Panc1 (cell line): Measurements from ENCODE around the gene GRIN2A. TPM values are rescaled to one million over a fixed set of nuclear protein-coding genes. Genes with fewer than 3 reads are reported as not detected.

Experiments
- ATAC-seq: fragments of 200-7000 bp; cut with Tn5 transposase; 2 replicates; pipeline ENCODE4 v1.9.1; 2020; ENCODE audit warnings: mild to moderate bottlenecking, moderate library complexity
- Bru-seq: library from RNA; stranded (reverse); fragments of 400-500 nt; gene quantifications from one replicate; lab custom pipeline; 2021; lab: Mats Ljungman, UMichigan
- BruChase-seq, 2 experiments: library from RNA; stranded (reverse); fragments of 400-500 nt; gene quantifications; one replicate each; lab custom pipeline; 2021; lab: Mats Ljungman, UMichigan
- BruUV-seq: library from RNA; stranded (reverse); fragments of 400-500 nt; replicated peaks from 2 replicates; lab custom pipeline; 2021; lab: Mats Ljungman, UMichigan
- CTCF ChIA-PET: fragments of 300-600 bp; sonication (Branson Sonifier 250); formaldehyde crosslinking; loops from one replicate; lab custom pipeline; 2022; ENCODE audit warnings: antibody characterized with exemption; lab: Charles Lee
- POLR2A ChIA-PET: fragments of 300-600 bp; sonication (Branson Sonifier 250); formaldehyde crosslinking; loops from one replicate; lab custom pipeline; 2022; ENCODE audit warnings: antibody characterized with exemption; lab: Charles Lee
- DNase-seq: peaks from one replicate; pipeline ENCODE4 v3.0.0-alpha.2; 2010; ENCODE audit warnings: low read depth, low spot score
- H3K27ac ChIP-seq: 2 replicates; pipeline ENCODE4 v1.5.1; 2011; ENCODE audit warnings: mild to moderate bottlenecking, low read length, inconsistent platforms
- H3K27me3 ChIP-seq: fragments of 200-500 bp; sonication (Bioruptor generic); 2 replicates; pipeline ENCODE4 v1.6.0; 2014; ENCODE audit warnings: low read length, inconsistent platforms; ENCODE audit not compliant: control insufficient read depth, insufficient read depth
- H3K36me3 ChIP-seq: fragments of 200-500 bp; sonication (Bioruptor generic); 2 replicates; pipeline ENCODE4 v1.5.1; 2014; ENCODE audit warnings: inconsistent platforms, mild to moderate bottlenecking, low read length, moderate library complexity; ENCODE audit not compliant: control insufficient read depth, insufficient read depth
- H3K4me1 ChIP-seq: 2 replicates; pipeline ENCODE4 v1.5.1; 2011; ENCODE audit warnings: inconsistent platforms, mild to moderate bottlenecking, low read length, moderate library complexity; ENCODE audit not compliant: control insufficient read depth, insufficient read depth
- H3K4me3 ChIP-seq, 2 experiments: 2 replicates each; pipeline ENCODE4 v1.5.1; 2011 to 2012; ENCODE audit warnings: low read depth in 2 of 2, low read length in 2 of 2, mild to moderate bottlenecking in 2 of 2, inconsistent platforms in 1 of 2, moderate library complexity in 1 of 2
- H3K9me3 ChIP-seq: fragments of 200-500 bp; sonication (Bioruptor generic); 2 replicates; pipeline ENCODE4 v1.5.1; 2014; ENCODE audit warnings: low read depth, mild to moderate bottlenecking, inconsistent platforms, low read length, moderate library complexity; ENCODE audit not compliant: control insufficient read depth, insufficient read depth
- CTCF ChIP-seq: fragments of 450-650 bp; IDR thresholded peaks from 2 replicates; pipeline ENCODE4 v1.5.1; 2017; ENCODE audit warnings: mild to moderate bottlenecking
- POLR2AphosphoS5 ChIP-seq: IDR thresholded peaks from 2 replicates; pipeline ENCODE4 v1.6.1; 2012; ENCODE audit warnings: mild to moderate bottlenecking, low read depth, low read length, moderate library complexity
- REST ChIP-seq, 2 experiments: IDR thresholded peaks; 2 replicates each; pipeline ENCODE4 v1.6.1; 2011 to 2012; ENCODE audit warnings: low read depth in 2 of 2, control low read depth in 1 of 2, low read length in 1 of 2, mild to moderate bottlenecking in 1 of 2, moderate library complexity in 1 of 2; ENCODE audit not compliant: insufficient read depth in 1 of 2
- SIN3A ChIP-seq: IDR thresholded peaks from 2 replicates; pipeline ENCODE4 v1.6.1; 2012; ENCODE audit warnings: low read depth, mild to moderate bottlenecking, low read length, moderate library complexity, borderline replicate concordance; ENCODE audit not compliant: insufficient read depth
- TCF7L2 ChIP-seq: IDR thresholded peaks from 2 replicates; pipeline ENCODE4 v1.6.1; 2011; ENCODE audit warnings: mild to moderate bottlenecking, low read depth, low read length, inconsistent platforms
- in situ Hi-C: cut with HindIII; loops from 2 replicates; pipeline ENCODE4 v1.10.0; 2016; ENCODE audit warnings: low sequenced_read_pairs, low pct_unique_long_range_greater_than_20kb
- intact Hi-C: fragments of 100-400 bp; cut with micrococcal nuclease; formaldehyde crosslinking; loops from one replicate; pipeline ENCODE4 v1.10.0; 2022; ENCODE audit not compliant: unreplicated experiment
- long read RNA-seq: library from polyadenylated mRNA; unstranded; transcript quantifications from one replicate; pipeline ENCODE4 v2.0.0, GENCODE V29; 2021; ENCODE audit not compliant: unreplicated experiment
- polyA plus RNA-seq: library from polyadenylated mRNA; unstranded; fragments of >200 nt; gene quantifications from one replicate; pipeline ENCODE4 v1.2.1, GENCODE V29; 2012; ENCODE audit warnings: missing spikeins; ENCODE audit not compliant: insufficient read length
- total RNA-seq: library from RNA; stranded (reverse); gene quantifications from one replicate; pipeline ENCODE4 v1.2.1, GENCODE V29; 2021; ENCODE audit not compliant: unreplicated experiment

Gene GRIN2A
- 12.3 TPM for total RNA-seq
- 6.9 TPM for polyA plus RNA-seq
- Bru-seq, nascent RNA: percentile 61 among the genes with signal in this experiment
- BruChase-seq, experiment 1, labeled RNA remaining after a 2-hour chase: percentile 59 among the genes with signal in this experiment
- percentile 63 among the genes with signal in this experiment for BruChase-seq, experiment 2, labeled RNA remaining after a 6-hour chase
- long read RNA-seq, partial matches to known transcripts: 1 of 6 reads
- long read RNA-seq, other reads (novel, unspliced or antisense): 5 of 6 reads

- ChIA-PET POLR2A (interaction anchor here (0.5 to 0.6 kb wide), 2 partner anchors 14 to 1027 kb away, joined by 3 to 11 read pairs; no protein-coding TSS in a partner anchor), CTCF (interaction anchor here (0.6 to 1.3 kb wide), 4 partner anchors 117 to 679 kb away, joined by 3 to 6 read pairs (median 4); no protein-coding TSS in a partner anchor)
- TF ChIP-seq POLR2AphosphoS5 (no peak), TCF7L2 (no peak), REST (IDR thresholded peaks at IDR 0.05; ENCODE audit: insufficient read depth in 1 of 2, low read depth in 2 of 2, low read length in 1 of 2) (0 out of 4 replicates have a peak, but pooled peaks of 1 of the 2 experiments have one; percentile 24)
- peaks cover 7% of the 10 kb centered on the region for H3K4me1 ChIP-seq
- no peaks in the 10 kb centered on the region for H3K36me3 ChIP-seq
- no peaks in the 10 kb centered on the region for H3K9me3 ChIP-seq
- H3K27ac ChIP-seq: peak within 1 kb of the TSS; percentile 69
- BruUV-seq: no TSS peak
- H3K27me3 ChIP-seq: no peaks in the 10 kb centered on the region
- DNase-seq (no peak), ATAC-seq (peak; percentile 65)
- peak within 1 kb of the TSS; percentile 54 to 68 for H3K4me3 ChIP-seq
- in situ Hi-C loops: no loop called here
- intact Hi-C loops: loop anchor here (5.0 to 10.0 kb wide), 2 partner anchors 535 to 918 kb away; no protein-coding TSS in a partner anchor
Observed at GRCh38 chr16:10182222-10183053, at the start of gene GRIN2A. Gene GRIN2A, minus strand, starts transcription at chr16:10182428. Its CDS starts 2,017 bp downstream, at chr16:10180411.

- intact Hi-C loops: no loop called here
- BruUV-seq: no TSS peak
- H3K4me1 ChIP-seq: no peaks in the 10 kb centered on the region
- TF ChIP-seq REST (IDR thresholded peaks at IDR 0.05; ENCODE audit: insufficient read depth in 1 of 2, low read depth in 2 of 2, low read length in 1 of 2) (no peak), CTCF (no peak), SIN3A (no peak), TCF7L2 (no peak), POLR2AphosphoS5 (no peak)
- DNase-seq: no peak
- H3K27ac ChIP-seq: no peak overlapping the region
- ChIA-PET CTCF (no interaction called here), POLR2A (no interaction called here)
- H3K4me3 ChIP-seq: no peak overlapping the region
- H3K36me3 ChIP-seq: no peaks in the 10 kb centered on the region
- in situ Hi-C loops: no loop called here
- no peaks in the 10 kb centered on the region; the same call in 1 of the 2 replicates for H3K27me3 ChIP-seq
- no peaks in the 10 kb centered on the region; the same call in 1 of the 2 replicates for H3K9me3 ChIP-seq
- no peak for ATAC-seq
Observed at GRCh38 chr16:10231563-10231962, 49.3 kb upstream of the GRIN2A start.
